HepG2 (cell line): ENCODE results near the gene SLC25A28. TPM values are rescaled to one million over a fixed set of nuclear protein-coding genes. Genes with fewer than 3 reads are reported as not detected.

Source experiments
- CEBPB ChIP-seq: IDR thresholded peaks from 2 replicates; pipeline ENCODE4 v1.6.1; 2011; ENCODE audit warnings: low read depth, low read length, improper control_type of control experiment, borderline replicate concordance
- ELF1 ChIP-seq: sonication (generic); formaldehyde crosslinking; IDR thresholded peaks from 2 replicates; pipeline ENCODE4 v1.4.0; 2020; ENCODE audit warnings: missing genetic modification reagents
- GABPB1 ChIP-seq: IDR thresholded peaks from 2 replicates; pipeline ENCODE4 v1.6.1; 2016; ENCODE audit warnings: mild to moderate bottlenecking, missing genetic modification reagents, moderate library complexity, missing compliant biosample characterization
- IRF2 ChIP-seq: IDR thresholded peaks from 2 replicates; pipeline ENCODE4 v1.6.1; 2018; ENCODE audit warnings: missing genetic modification reagents, missing compliant biosample characterization
- KAT8 ChIP-seq: IDR thresholded peaks from 2 replicates; pipeline ENCODE4 v1.6.1; 2016; ENCODE audit warnings: missing genetic modification reagents, missing compliant biosample characterization
- MAFG ChIP-seq: sonication (generic); formaldehyde crosslinking; IDR thresholded peaks from 2 replicates; pipeline ENCODE4 v1.5.1; 2020; ENCODE audit warnings: mild to moderate bottlenecking, missing genetic modification reagents
- MXD3 ChIP-seq: IDR thresholded peaks from 2 replicates; pipeline ENCODE4 v1.6.1; 2016; ENCODE audit warnings: mild to moderate bottlenecking, missing biosample characterization, missing genetic modification reagents
- NFYC ChIP-seq: IDR thresholded peaks from 2 replicates; pipeline ENCODE4 v1.6.1; 2016; ENCODE audit warnings: missing genetic modification reagents, missing compliant biosample characterization
- RARG ChIP-seq: sonication (generic); formaldehyde crosslinking; IDR thresholded peaks from 2 replicates; pipeline ENCODE4 v1.4.0; 2020; ENCODE audit warnings: low read depth, mild to moderate bottlenecking, missing genetic modification reagents
- RBFOX2 ChIP-seq: fragments of 200-400 bp; formaldehyde crosslinking; IDR thresholded peaks from 2 replicates; pipeline ENCODE4 v1.6.1; 2017; ENCODE audit warnings: low read depth, mild to moderate bottlenecking, low read length
- SAP130 ChIP-seq: IDR thresholded peaks from 2 replicates; pipeline ENCODE4 v1.6.1; 2016; ENCODE audit warnings: low read depth
- TFAP4 ChIP-seq: sonication (generic); IDR thresholded peaks from 2 replicates; pipeline ENCODE4 v1.6.1; 2016; ENCODE audit warnings: low read depth, borderline replicate concordance
- TFDP2 ChIP-seq: sonication (generic); formaldehyde crosslinking; IDR thresholded peaks from 2 replicates; pipeline ENCODE4 v1.4.0; 2020; ENCODE audit warnings: missing genetic modification reagents
- U2AF2 ChIP-seq: fragments of 200-400 bp; formaldehyde crosslinking; IDR thresholded peaks from 2 replicates; pipeline ENCODE4 v1.6.1; 2017; ENCODE audit warnings: low read depth, mild to moderate bottlenecking, low read length
- ZBTB20 ChIP-seq: sonication (generic); formaldehyde crosslinking; IDR thresholded peaks from 2 replicates; pipeline ENCODE4 v1.8.1; 2023; ENCODE audit warnings: missing genetic modification reagents, low read depth, mild to moderate bottlenecking, borderline replicate concordance
- ZNF253 ChIP-seq: sonication (generic); formaldehyde crosslinking; IDR thresholded peaks from 2 replicates; pipeline ENCODE4 v1.8.0; 2022; ENCODE audit warnings: mild to moderate bottlenecking, missing genetic modification reagents, borderline replicate concordance
- ZNF777 ChIP-seq: sonication (generic); formaldehyde crosslinking; IDR thresholded peaks from 2 replicates; pipeline ENCODE4 v1.4.0; 2020; ENCODE audit warnings: missing genetic modification reagents
- polyA plus RNA-seq, 8 experiments: library from polyadenylated mRNA; depleted of rRNA in 3 of 8; stranded (reverse) in 7 of 8; unstranded in 1 of 8; fragments of >200 nt; fragmentation: Illumina TruSeq in 4 of 8; extraction: Trizol in 4 of 8; gene quantifications; 2 replicates each; pipeline versions ENCODE4 v1.2.1 to v1.2.3, GENCODE V29; 2011 to 2016; ENCODE audit warnings: low read depth in 4 of 8, missing spikeins in 1 of 8, mixed read lengths in 1 of 8; ENCODE audit not compliant: insufficient read depth in 1 of 8
- total RNA-seq, 5 experiments: library from RNA; depleted of rRNA; stranded (reverse); fragments of >200 nt; fragmentation: Illumina TruSeq; extraction: Trizol; gene quantifications; 2 replicates each; pipeline ENCODE4 v1.2.3, GENCODE V29; 2016; ENCODE audit warnings: low read depth in 1 of 5
- TF ChIP-seq, protein P1 (sequence below): sonication (generic); formaldehyde crosslinking; IDR thresholded peaks from 2 replicates; pipeline ENCODE4 v1.4.0; 2020; ENCODE audit warnings: mild to moderate bottlenecking, missing genetic modification reagents
- TF ChIP-seq, protein P2 (sequence below): sonication (generic); formaldehyde crosslinking; IDR thresholded peaks from 2 replicates; pipeline ENCODE4 v1.5.1; 2020; ENCODE audit warnings: missing genetic modification reagents, mild to moderate bottlenecking, borderline replicate concordance

SLC25A28 gene
- total and polyA plus RNA-seq, 2 of the 13 experiments (the other 11 are each of a cell fraction or from before 2014, with no cell fraction given): 15.2 to 41.0 TPM

DNA sequence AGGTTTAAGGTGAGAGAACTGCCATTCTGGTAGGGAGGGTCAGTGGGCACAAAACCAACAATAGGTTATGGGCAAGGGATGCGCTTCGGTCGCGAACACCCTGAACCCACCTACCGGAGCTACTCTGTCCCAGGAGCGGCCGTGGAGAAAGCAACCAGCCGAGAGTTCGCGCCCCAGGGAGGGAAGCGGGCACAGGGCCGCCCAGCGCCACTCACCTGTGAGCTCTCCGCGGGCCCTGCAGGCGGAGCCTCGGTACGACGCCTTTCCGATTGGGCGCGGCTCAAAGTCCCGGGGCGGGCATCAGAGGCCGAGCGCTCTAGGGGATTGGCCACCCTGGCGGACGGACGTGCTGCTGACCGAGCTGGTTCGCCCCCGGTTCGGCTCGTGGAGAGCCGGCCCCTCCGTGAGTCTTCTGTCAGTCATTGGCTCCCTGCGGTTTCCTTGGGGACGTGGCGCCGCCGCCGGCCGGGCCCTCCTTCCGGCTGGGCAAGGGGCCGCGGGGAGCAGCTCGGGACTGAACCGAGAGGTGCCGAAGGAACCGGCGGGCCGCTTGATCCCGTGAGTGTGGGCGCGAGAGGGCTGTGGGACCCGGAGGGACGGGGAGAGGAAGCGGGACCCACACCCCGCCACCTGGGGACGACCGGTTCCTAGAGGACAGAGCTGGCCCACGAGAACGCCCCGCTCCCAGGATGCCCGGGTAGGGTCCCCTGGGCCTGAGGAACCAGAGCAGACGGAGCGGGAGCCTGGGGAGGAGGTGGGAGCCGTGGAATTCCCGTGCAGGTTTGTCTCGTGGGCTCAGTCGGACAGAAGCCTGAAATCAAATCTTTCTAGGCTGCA is 39.0 kb upstream of the SLC25A28 start, which contains the start of gene ENTPD7 (continued):
- TF ChIP-seq ZBTB20 (CRISPR knock-in tag) (0 out of 2 replicates have a peak, but pooled peaks have one; percentile 8), ELF1 (CRISPR knock-in tag) (peak; percentile 85), NFYC (peak; percentile 89), IRF2 (CRISPR knock-in tag) (no peak), TFDP2 (CRISPR knock-in tag) (peak; percentile 77), U2AF2 (no peak), RARG (CRISPR knock-in tag) (0 out of 2 replicates have a peak, but pooled peaks have one; percentile 11), RBFOX2 (peak; percentile 92), TFAP4 (peak; percentile 74; the same call in 1 of the 2 replicates), ZNF777 (CRISPR knock-in tag) (peak; percentile 53; the same call in 1 of the 2 replicates), ZNF253 (CRISPR knock-in tag) (no peak), MXD3 (CRISPR knock-in tag) (peak; percentile 41; the same call in 1 of the 2 replicates), MAFG (CRISPR knock-in tag) (no peak), CEBPB (no peak), GABPB1 (CRISPR knock-in tag) (peak; percentile 93), SAP130 (CRISPR knock-in tag) (peak; percentile 96), KAT8 (peak; percentile 53)
- TF ChIP-seq, protein P1, sequence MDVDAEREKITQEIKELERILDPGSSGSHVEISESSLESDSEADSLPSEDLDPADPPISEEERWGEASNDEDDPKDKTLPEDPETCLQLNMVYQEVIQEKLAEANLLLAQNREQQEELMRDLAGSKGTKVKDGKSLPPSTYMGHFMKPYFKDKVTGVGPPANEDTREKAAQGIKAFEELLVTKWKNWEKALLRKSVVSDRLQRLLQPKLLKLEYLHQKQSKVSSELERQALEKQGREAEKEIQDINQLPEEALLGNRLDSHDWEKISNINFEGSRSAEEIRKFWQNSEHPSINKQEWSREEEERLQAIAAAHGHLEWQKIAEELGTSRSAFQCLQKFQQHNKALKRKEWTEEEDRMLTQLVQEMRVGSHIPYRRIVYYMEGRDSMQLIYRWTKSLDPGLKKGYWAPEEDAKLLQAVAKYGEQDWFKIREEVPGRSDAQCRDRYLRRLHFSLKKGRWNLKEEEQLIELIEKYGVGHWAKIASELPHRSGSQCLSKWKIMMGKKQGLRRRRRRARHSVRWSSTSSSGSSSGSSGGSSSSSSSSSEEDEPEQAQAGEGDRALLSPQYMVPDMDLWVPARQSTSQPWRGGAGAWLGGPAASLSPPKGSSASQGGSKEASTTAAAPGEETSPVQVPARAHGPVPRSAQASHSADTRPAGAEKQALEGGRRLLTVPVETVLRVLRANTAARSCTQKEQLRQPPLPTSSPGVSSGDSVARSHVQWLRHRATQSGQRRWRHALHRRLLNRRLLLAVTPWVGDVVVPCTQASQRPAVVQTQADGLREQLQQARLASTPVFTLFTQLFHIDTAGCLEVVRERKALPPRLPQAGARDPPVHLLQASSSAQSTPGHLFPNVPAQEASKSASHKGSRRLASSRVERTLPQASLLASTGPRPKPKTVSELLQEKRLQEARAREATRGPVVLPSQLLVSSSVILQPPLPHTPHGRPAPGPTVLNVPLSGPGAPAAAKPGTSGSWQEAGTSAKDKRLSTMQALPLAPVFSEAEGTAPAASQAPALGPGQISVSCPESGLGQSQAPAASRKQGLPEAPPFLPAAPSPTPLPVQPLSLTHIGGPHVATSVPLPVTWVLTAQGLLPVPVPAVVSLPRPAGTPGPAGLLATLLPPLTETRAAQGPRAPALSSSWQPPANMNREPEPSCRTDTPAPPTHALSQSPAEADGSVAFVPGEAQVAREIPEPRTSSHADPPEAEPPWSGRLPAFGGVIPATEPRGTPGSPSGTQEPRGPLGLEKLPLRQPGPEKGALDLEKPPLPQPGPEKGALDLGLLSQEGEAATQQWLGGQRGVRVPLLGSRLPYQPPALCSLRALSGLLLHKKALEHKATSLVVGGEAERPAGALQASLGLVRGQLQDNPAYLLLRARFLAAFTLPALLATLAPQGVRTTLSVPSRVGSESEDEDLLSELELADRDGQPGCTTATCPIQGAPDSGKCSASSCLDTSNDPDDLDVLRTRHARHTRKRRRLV (CRISPR knock-in tag): 0 out of 2 replicates have a peak, but pooled peaks have one; percentile 23
- TF ChIP-seq, protein P2, sequence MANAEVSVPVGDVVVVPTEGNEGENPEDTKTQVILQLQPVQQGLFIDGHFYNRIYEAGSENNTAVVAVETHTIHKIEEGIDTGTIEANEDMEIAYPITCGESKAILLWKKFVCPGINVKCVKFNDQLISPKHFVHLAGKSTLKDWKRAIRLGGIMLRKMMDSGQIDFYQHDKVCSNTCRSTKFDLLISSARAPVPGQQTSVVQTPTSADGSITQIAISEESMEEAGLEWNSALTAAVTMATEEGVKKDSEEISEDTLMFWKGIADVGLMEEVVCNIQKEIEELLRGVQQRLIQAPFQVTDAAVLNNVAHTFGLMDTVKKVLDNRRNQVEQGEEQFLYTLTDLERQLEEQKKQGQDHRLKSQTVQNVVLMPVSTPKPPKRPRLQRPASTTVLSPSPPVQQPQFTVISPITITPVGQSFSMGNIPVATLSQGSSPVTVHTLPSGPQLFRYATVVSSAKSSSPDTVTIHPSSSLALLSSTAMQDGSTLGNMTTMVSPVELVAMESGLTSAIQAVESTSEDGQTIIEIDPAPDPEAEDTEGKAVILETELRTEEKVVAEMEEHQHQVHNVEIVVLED (CRISPR knock-in tag): peak; percentile 76
